ENCODE measurements around the gene CKM.

- TF ChIP-seq EZH2 (IDR thresholded peaks at IDR 0.05; ENCODE audit: borderline replicate concordance) (no peak), CTCF (IDR thresholded peaks at IDR 0.05; ENCODE audit: poor library complexity) (no peak)
Measured at GRCh38 chr19:45331411-45331810, 8.7 kb upstream of the CKM start.

Data from hepatocyte (in vitro differentiated cells).